K562 (cell line): ENCODE results near the gene BMF. TPM values are rescaled to one million over a fixed set of nuclear protein-coding genes. Genes with fewer than 3 reads are reported as not detected.

Experiments used
- ATAC-seq: fragments of 200-7000 bp; cut with Tn5 transposase; 3 replicates; pipeline ENCODE4 v1.9.1; 2020; ENCODE audit warnings: moderate library complexity
- BruUV-seq: library from RNA; stranded (reverse); fragments of 400-500 nt; replicated peaks from 2 replicates; lab custom pipeline; 2021; lab: Mats Ljungman, UMichigan
- CTCF ChIA-PET: fragments of 300-600 bp; formaldehyde crosslinking; extraction: SDS; loops from one replicate; lab custom pipeline; 2021; ENCODE audit warnings: low intra/inter-chr PET ratio; lab: Yijun Ruan, JAX
- POLR2A ChIA-PET: fragments of 300-600, 350-650 bp; sonication (Branson Sonifier 250); formaldehyde crosslinking; extraction: SDS; loops from one replicate; lab custom pipeline; 2021; ENCODE audit warnings: antibody characterized with exemption, inconsistent platforms; lab: Yijun Ruan, JAX
- DNase-seq, 4 experiments: peaks; one replicate each; pipeline versions ENCODE4 v3.0.0 to v3.0.0-alpha.2; 2011 to 2018; ENCODE audit warnings: low spot score in 3 of 4, mixed read lengths in 3 of 4; ENCODE audit errors: extremely low read depth in 1 of 4
- FAIRE-seq: peaks from 2 replicates; lab custom pipeline; 2011; peaks lifted over from hg19 to GRCh38; lab: Jason Lieb, UNC
- H2AFZ ChIP-seq: 2 replicates; pipeline ENCODE4 v1.6.0; 2011; ENCODE audit warnings: low read depth, low read length, control low read depth, inconsistent platforms
- H3K27ac ChIP-seq: fragments of 200-600 bp; 3 replicates; pipeline ENCODE4 v1.8.0; 2011; ENCODE audit warnings: low read depth, mild to moderate bottlenecking, control low read depth, inconsistent platforms, low read length, moderate library complexity, mixed read lengths; ENCODE audit errors: extremely low read depth
- H3K27me3 ChIP-seq, 2 experiments: fragments of 300-600 bp in 1 of 2; 2 replicates in 1 of 2; 3 replicates in 1 of 2; pipeline versions ENCODE4 v1.6.0 to v1.8.0; 2011; ENCODE audit warnings: inconsistent platforms in 2 of 2, low read length in 2 of 2, mild to moderate bottlenecking in 1 of 2, mixed read lengths in 1 of 2, moderate library complexity in 1 of 2; ENCODE audit not compliant: control insufficient read depth in 2 of 2, insufficient read depth in 2 of 2
- H3K36me3 ChIP-seq: fragments of 300-600 bp; 3 replicates; pipeline ENCODE4 v1.8.0; 2011; ENCODE audit warnings: mild to moderate bottlenecking, low read length, inconsistent platforms; ENCODE audit not compliant: control insufficient read depth, insufficient read depth
- H3K4me1 ChIP-seq, 2 experiments: fragments of 200-600 bp in 1 of 2; replicated peaks in 1 of 2; 2 replicates in 1 of 2; 3 replicates in 1 of 2; pipeline versions ENCODE4 v1.5.1 to v1.8.0; 2011; ENCODE audit warnings: inconsistent platforms in 2 of 2, low read length in 2 of 2, mild to moderate bottlenecking in 1 of 2, mixed read lengths in 1 of 2, moderate library complexity in 1 of 2; ENCODE audit not compliant: control insufficient read depth in 2 of 2, insufficient read depth in 2 of 2
- H3K4me2 ChIP-seq: 2 replicates; pipeline ENCODE4 v1.6.1; 2011; ENCODE audit warnings: low read length, control low read depth, inconsistent platforms, mixed read lengths; ENCODE audit not compliant: insufficient read depth
- H3K4me3 ChIP-seq: fragments of 200-600 bp; sonication (generic), shearing (Covaris generic); 2 replicates; pipeline ENCODE4 v1.5.1; 2016; ENCODE audit warnings: control low read depth, inconsistent platforms
- H3K79me2 ChIP-seq: fragments of 200-600 bp; 3 replicates; pipeline ENCODE4 v1.8.0; 2011; ENCODE audit warnings: low read length, inconsistent platforms; ENCODE audit not compliant: control insufficient read depth, insufficient read depth
- H3K9ac ChIP-seq, 2 experiments: 2 replicates each; pipeline versions ENCODE4 v1.6.0 to v1.6.1; 2011; ENCODE audit warnings: low read depth in 2 of 2, low read length in 2 of 2, control low read depth in 1 of 2, inconsistent platforms in 1 of 2, mild to moderate bottlenecking in 1 of 2, mixed read lengths in 1 of 2; ENCODE audit not compliant: insufficient read depth in 1 of 2
- H3K9me1 ChIP-seq: one replicate; pipeline ENCODE4 v1.6.0; 2011; ENCODE audit warnings: inconsistent platforms, mild to moderate bottlenecking, low read length, moderate library complexity; ENCODE audit not compliant: control insufficient read depth, insufficient read depth
- H3K9me3 ChIP-seq: replicated peaks from 2 replicates; pipeline ENCODE4 v1.5.1; 2011; ENCODE audit warnings: low read depth, low read length, inconsistent platforms; ENCODE audit not compliant: control insufficient read depth, insufficient read depth
- H4K20me1 ChIP-seq: replicated peaks from 2 replicates; pipeline ENCODE4 v1.6.1; 2011; ENCODE audit warnings: low read length, inconsistent platforms, mixed read lengths; ENCODE audit not compliant: control insufficient read depth, insufficient read depth
- ADNP ChIP-seq: fragments of 200-800 bp; sonication (Bioruptor generic); IDR thresholded peaks from 2 replicates; pipeline ENCODE4 v1.6.1; 2016; ENCODE audit warnings: missing genetic modification characterization, missing compliant biosample characterization
- BCOR ChIP-seq: fragments of 450-650 bp; IDR thresholded peaks from 2 replicates; pipeline ENCODE4 v1.6.1; 2016
- KDM1A ChIP-seq, 2 experiments: fragments of 450-650 bp; IDR thresholded peaks; 2 replicates each; pipeline ENCODE4 v1.6.1; 2016; ENCODE audit warnings: mild to moderate bottlenecking in 2 of 2
- NCOA6 ChIP-seq: fragments of 450-650 bp; IDR thresholded peaks from 2 replicates; pipeline ENCODE4 v1.6.1; 2017; ENCODE audit warnings: mild to moderate bottlenecking
- RBM25 ChIP-seq: fragments of 200-400 bp; formaldehyde crosslinking; IDR thresholded peaks from 2 replicates; pipeline ENCODE4 v1.6.1; 2018; ENCODE audit warnings: low read length, low read depth, moderate library complexity; ENCODE audit not compliant: severe bottlenecking
- SP1 ChIP-seq: sonication (generic); formaldehyde crosslinking; IDR thresholded peaks from 2 replicates; pipeline ENCODE4 v1.8.1; 2022; ENCODE audit warnings: mild to moderate bottlenecking, missing genetic modification reagents
- SPI1 ChIP-seq: IDR thresholded peaks from 2 replicates; pipeline ENCODE4 v1.6.1; 2011; ENCODE audit warnings: low read depth, low read length, control low read depth, borderline replicate concordance
- WGBS: fragments of 100-300 bp; shearing (Covaris generic); methylation state at CpG from one replicate; pipeline ENCODE4 v1.1.6; 2016; ENCODE audit warnings: low coverage, mixed read lengths; ENCODE audit not compliant: insufficient coverage; ENCODE audit errors: missing lambda C conversion rate; 5-methylcytosine and 5-hydroxymethylcytosine counted together
- in situ Hi-C: fragments of 300-500 bp; cut with MboI; formaldehyde crosslinking; loops from 4 replicates; pipeline ENCODE4 v1.15.0; 2018; ENCODE audit warnings: inconsistent platforms, mixed read lengths
- intact Hi-C: fragments of 100-400 bp; cut with micrococcal nuclease; formaldehyde crosslinking; loops from 2 replicates; pipeline ENCODE4 v1.14.2; 2022
- polyA plus RNA-seq, 8 experiments: library from polyadenylated mRNA; depleted of rRNA in 4 of 8; stranded (reverse) in 5 of 8; unstranded in 3 of 8; fragments of >200 nt; fragmentation: Nextera tagmentation in 2 of 8; fragmentation: Illumina TruSeq in 1 of 8; extraction: Ambion mirVana in 2 of 8; extraction: Trizol in 1 of 8; gene quantifications; 2 replicates each; pipeline versions ENCODE4 v1.2.1 to v1.2.3, GENCODE V29; 2011 to 2014; ENCODE audit warnings: inconsistent platforms in 1 of 8, missing spikeins in 1 of 8
- total RNA-seq, 7 experiments: library from RNA; depleted of rRNA in 6 of 7; stranded (reverse); fragments of >200 nt in 6 of 7; fragmentation: Illumina TruSeq in 2 of 7; extraction: Trizol in 2 of 7; gene quantifications; 2 replicates each; pipeline versions ENCODE4 v1.2.1 to v1.2.3, GENCODE V29; 2011 to 2021; ENCODE audit warnings: low replicate concordance in 1 of 7
- TF ChIP-seq, protein P1 (sequence below), 2 experiments: fragments of 450-650 bp; IDR thresholded peaks; 2 replicates each; pipeline ENCODE4 v1.6.1; 2018; ENCODE audit warnings: mild to moderate bottlenecking in 2 of 2, low read depth in 1 of 2; ENCODE audit not compliant: partially characterized antibody in 2 of 2

BMF gene
- total and polyA plus RNA-seq, 9 of the 15 experiments (the other 6 are each of a cell fraction or from before 2014, with no cell fraction given), result 0.25 to 0.91 (median 0.59) TPM; not detected in 2

DNA sequence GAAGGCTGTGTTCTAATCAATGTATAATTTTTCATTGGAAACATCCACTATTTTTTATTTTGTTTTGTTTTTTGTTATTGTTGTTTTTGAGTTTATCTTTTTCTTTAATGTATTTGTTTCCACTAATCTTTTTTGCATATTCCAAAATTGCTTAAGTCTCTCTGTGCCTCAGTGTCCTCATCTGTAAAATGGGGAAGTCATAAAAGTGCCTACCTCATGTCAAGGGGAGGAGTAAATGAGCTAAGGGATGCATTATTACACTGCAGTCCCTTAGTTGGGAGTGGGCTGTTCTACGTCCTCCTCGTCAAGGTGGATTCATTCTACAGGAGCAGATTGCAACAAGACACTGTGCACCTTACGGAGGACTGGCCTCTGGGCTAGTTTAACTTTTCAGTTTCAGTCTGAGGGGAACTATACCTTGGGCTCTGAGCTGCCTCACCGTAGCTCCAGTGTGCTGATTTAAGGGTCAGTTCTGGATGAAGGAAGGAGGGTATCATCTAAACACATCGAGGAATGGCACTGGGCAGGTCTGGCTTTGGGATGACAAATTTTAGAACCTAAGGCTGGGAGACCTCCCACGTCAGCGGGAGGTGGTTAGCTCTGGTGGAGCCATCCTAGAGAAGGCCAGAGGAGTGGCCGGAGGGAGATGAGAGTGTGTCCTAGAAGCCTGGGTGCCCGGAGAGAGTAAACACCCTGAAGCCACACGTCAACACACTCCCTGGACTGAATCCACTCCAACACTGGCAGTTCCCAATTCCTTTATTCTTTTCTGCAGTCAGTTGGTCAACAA lies 64.6 kb downstream of the BMF start:
- H3K79me2 ChIP-seq, result peaks cover 15% of the 10 kb centered on the region
- ChIA-PET CTCF (interaction anchor here (1.4 to 2.8 kb wide), 4 partner anchors 61 to 230 kb away, joined by 5 to 56 read pairs (median 8); no protein-coding TSS in a partner anchor), POLR2A (interaction anchor here (0.6 to 0.9 kb wide), 3 partner anchors 9 to 347 kb away, joined by 3 to 4 read pairs (median 3); no protein-coding TSS in a partner anchor)
- H3K9me3 ChIP-seq, result no peaks in the 10 kb centered on the region
- no peak overlapping the region for H3K27ac ChIP-seq
- DNase-seq (no peak), ATAC-seq (no peak), FAIRE-seq (no peak)
- H3K9me1 ChIP-seq, result no peaks in the 10 kb centered on the region
- in situ Hi-C loops (no loop called here), intact Hi-C loops (loop anchor here (2.0 kb wide), 2 partner anchors 63 to 173 kb away; no protein-coding TSS in a partner anchor)
- H3K4me1 ChIP-seq, result peaks cover 19 to 20% of the 10 kb centered on the region in 2 experiments
- peak overlapping the region; percentile 67; the same call in 1 of the 2 replicates for H3K4me2 ChIP-seq
- H3K27me3 ChIP-seq, result no peaks in the 10 kb centered on the region
- 64% methylated on average over 10 of the region's 10 CpGs for WGBS
- peaks cover 9% of the 10 kb centered on the region; the same call in 1 of the 3 replicates for H3K36me3 ChIP-seq
- no peaks in the 10 kb centered on the region for H4K20me1 ChIP-seq
- peak overlapping the region; percentile 45 to 62; a peak in 2 of 4 replicates for H3K9ac ChIP-seq
- BruUV-seq, result no TSS peak
- no peak overlapping the region for H3K4me3 ChIP-seq
- TF ChIP-seq KDM1A (IDR thresholded peaks at IDR 0.05) (peak in 1 of 2 experiments; percentile 31; a peak in 1 of 4 replicates), NCOA6 (no peak), BCOR (peak; percentile 80), SPI1 (0 out of 2 replicates have a peak, but pooled peaks have one; percentile 6), RBM25 (peak; percentile 76), ADNP (peak; percentile 81; the same call in 1 of the 2 replicates), SP1 (peak; percentile 9; the same call in 1 of the 2 replicates)
- TF ChIP-seq, protein P1, sequence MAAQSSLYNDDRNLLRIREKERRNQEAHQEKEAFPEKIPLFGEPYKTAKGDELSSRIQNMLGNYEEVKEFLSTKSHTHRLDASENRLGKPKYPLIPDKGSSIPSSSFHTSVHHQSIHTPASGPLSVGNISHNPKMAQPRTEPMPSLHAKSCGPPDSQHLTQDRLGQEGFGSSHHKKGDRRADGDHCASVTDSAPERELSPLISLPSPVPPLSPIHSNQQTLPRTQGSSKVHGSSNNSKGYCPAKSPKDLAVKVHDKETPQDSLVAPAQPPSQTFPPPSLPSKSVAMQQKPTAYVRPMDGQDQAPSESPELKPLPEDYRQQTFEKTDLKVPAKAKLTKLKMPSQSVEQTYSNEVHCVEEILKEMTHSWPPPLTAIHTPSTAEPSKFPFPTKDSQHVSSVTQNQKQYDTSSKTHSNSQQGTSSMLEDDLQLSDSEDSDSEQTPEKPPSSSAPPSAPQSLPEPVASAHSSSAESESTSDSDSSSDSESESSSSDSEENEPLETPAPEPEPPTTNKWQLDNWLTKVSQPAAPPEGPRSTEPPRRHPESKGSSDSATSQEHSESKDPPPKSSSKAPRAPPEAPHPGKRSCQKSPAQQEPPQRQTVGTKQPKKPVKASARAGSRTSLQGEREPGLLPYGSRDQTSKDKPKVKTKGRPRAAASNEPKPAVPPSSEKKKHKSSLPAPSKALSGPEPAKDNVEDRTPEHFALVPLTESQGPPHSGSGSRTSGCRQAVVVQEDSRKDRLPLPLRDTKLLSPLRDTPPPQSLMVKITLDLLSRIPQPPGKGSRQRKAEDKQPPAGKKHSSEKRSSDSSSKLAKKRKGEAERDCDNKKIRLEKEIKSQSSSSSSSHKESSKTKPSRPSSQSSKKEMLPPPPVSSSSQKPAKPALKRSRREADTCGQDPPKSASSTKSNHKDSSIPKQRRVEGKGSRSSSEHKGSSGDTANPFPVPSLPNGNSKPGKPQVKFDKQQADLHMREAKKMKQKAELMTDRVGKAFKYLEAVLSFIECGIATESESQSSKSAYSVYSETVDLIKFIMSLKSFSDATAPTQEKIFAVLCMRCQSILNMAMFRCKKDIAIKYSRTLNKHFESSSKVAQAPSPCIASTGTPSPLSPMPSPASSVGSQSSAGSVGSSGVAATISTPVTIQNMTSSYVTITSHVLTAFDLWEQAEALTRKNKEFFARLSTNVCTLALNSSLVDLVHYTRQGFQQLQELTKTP (IDR thresholded peaks at IDR 0.05; ENCODE audit: low read depth in 1 of 2, partially characterized antibody in 2 of 2), result no peak
- H2AFZ ChIP-seq, result peak overlapping the region; percentile 87; the same call in 1 of the 2 replicates
